GM18519 (cell line): ENCODE data around the gene TMEM214.

ENCODE experiments used
- ATAC-seq: cut with Tn5 transposase; IDR thresholded peaks from one replicate; pipeline ENCODE4 v1.9.1; 2021; ENCODE audit warnings: mild to moderate bottlenecking, moderate library complexity; ENCODE audit not compliant: unreplicated experiment, low FRiP score

TMEM214 gene

DNA sequence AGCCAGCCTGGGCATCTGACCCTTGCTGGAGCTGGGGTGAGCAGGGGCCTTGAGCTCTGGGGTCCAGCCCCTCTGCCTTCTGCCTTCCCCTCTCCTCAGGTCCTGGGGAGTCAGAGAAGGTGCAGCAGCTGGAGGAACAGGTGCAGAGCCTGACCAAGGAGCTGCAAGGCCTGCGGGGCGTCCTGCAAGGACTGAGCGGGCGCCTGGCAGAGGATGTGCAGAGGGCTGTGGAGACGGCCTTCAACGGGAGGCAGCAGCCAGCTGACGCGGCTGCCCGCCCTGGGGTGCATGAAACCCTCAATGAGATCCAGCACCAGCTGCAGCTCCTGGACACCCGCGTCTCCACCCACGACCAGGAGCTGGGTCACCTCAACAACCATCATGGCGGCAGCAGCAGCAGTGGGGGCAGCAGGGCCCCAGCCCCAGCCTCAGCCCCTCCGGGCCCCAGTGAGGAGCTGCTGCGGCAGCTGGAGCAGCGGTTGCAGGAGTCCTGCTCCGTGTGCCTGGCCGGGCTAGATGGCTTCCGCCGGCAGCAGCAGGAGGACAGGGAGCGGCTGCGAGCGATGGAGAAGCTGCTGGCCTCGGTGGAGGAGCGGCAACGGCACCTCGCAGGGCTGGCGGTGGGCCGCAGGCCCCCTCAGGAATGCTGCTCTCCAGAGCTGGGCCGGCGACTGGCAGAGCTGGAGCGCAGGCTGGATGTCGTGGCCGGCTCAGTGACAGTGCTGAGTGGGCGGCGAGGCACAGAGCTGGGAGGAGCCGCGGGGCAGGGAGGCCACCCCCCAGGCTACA is 49.4 kb downstream of the TMEM214 start:
- ATAC-seq, result no peak

DNA sequence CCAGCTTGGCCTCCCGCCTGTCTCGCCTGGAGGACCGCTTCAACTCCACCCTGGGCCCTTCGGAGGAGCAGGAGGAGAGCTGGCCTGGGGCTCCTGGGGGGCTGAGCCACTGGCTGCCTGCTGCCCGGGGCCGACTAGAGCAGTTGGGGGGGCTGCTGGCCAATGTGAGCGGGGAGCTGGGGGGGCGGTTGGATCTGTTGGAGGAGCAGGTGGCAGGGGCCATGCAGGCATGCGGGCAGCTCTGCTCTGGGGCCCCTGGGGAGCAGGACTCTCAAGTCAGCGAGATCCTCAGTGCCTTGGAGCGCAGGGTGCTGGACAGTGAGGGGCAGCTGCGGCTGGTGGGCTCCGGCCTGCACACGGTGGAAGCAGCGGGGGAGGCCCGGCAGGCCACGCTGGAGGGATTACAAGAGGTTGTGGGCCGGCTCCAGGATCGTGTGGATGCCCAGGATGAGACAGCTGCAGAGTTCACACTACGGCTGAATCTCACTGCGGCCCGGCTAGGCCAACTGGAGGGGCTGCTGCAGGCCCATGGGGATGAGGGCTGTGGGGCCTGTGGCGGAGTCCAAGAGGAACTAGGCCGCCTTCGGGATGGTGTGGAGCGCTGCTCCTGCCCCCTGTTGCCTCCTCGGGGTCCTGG is 50.1 kb downstream of the TMEM214 start:
- no peak for ATAC-seq

DNA sequence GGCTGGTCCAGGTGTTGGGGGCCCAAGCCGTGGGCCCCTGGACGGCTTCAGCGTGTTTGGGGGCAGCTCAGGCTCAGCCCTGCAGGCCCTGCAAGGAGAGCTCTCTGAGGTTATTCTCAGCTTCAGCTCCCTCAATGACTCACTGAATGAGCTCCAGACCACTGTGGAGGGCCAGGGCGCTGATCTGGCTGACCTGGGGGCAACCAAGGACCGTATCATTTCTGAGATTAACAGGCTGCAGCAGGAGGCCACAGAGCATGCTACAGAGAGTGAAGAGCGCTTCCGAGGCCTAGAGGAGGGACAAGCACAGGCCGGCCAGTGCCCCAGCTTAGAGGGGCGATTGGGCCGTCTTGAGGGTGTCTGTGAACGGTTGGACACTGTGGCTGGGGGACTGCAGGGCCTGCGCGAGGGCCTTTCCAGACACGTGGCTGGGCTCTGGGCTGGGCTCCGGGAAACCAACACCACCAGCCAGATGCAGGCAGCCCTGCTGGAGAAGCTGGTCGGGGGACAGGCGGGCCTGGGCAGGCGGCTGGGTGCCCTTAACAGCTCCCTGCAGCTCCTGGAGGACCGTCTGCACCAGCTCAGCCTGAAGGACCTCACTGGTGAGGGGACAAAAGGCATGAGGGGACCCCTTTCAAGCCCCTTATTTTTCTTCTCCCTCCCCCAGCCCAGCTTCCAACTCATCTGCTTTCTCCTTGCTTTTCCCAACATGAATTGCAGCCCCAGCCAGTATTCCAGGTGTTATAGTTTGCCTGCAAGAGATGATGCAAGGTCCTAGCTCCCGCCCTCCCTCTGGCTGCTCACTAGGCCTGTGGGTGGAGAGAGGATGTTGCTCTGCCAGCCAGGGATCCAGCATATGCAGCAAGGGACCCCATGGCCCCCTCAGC is 50.9 kb downstream of the TMEM214 start:
- no peak for ATAC-seq

DNA sequence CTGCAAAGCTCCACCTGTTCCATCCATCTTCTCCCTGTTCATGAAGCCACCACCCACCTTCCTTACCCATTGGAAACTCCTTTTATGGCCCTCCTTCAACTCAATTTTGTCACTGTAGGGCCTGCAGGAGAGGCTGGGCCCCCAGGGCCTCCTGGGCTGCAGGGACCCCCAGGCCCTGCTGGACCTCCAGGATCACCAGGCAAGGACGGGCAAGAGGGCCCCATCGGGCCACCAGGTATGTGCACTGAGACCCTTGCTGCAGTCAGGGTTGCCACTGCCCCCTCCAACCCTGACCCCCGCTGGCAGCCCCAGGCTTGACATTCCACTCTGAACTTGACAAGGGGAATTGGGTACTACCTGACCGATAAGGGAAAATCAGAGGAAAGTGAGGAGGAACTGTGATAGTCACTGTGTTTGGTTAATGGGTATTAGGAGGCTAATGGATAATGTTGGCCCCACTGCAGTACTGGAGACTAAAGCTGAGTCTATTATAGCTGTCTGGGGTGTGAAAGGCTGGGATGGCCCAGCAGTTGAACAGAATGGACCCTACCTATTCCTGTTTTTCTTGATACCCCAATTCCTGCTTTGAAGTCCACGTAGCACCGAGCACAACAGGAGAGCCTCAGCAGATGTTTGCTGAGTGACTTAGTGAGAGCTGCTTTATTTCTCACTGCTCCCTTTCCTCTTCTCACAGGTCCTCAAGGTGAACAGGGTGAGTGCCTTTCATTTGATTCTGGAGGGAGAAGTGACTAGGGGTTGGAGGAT is 51.7 kb downstream of the TMEM214 start:
- ATAC-seq, result no peak

DNA sequence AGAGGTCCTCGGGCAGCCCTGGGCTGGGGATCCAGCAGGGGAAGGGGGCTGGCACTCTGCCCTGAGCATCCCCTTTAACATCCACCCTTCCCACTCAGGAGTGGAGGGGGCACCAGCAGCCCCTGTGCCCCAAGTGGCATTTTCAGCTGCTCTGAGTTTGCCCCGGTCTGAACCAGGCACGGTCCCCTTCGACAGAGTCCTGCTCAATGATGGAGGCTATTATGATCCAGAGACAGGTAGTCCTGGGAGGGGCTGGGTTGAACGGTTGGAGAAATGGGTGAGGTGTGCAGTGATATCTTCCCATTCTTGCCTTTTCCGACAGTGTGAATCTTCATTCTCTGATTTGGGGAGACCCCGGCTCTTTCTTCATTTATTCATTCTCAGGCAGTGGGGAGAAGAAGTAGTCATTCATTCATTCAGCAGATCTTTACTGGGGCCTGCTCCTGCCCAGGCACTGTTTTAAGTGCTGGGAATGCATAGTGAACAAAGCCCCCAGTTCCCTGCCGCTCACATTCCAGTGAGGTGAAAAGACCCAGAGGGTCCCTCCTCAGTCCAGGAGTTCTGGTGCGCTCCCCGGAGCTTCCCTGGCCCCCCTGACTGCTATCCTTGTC is 52.4 kb downstream of the TMEM214 start:
- ATAC-seq, result no peak

DNA sequence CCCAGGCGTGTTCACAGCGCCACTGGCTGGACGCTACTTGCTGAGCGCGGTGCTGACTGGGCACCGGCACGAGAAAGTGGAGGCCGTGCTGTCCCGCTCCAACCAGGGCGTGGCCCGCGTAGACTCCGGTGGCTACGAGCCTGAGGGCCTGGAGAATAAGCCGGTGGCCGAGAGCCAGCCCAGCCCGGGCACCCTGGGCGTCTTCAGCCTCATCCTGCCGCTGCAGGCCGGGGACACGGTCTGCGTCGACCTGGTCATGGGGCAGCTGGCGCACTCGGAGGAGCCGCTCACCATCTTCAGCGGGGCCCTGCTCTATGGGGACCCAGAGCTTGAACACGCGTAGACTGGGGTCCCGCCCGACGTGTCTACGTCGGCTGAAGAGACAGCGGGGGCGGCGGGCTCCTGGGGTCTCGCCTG is 52.9 kb downstream of the TMEM214 start:
- ATAC-seq, result peak; percentile 1

DNA sequence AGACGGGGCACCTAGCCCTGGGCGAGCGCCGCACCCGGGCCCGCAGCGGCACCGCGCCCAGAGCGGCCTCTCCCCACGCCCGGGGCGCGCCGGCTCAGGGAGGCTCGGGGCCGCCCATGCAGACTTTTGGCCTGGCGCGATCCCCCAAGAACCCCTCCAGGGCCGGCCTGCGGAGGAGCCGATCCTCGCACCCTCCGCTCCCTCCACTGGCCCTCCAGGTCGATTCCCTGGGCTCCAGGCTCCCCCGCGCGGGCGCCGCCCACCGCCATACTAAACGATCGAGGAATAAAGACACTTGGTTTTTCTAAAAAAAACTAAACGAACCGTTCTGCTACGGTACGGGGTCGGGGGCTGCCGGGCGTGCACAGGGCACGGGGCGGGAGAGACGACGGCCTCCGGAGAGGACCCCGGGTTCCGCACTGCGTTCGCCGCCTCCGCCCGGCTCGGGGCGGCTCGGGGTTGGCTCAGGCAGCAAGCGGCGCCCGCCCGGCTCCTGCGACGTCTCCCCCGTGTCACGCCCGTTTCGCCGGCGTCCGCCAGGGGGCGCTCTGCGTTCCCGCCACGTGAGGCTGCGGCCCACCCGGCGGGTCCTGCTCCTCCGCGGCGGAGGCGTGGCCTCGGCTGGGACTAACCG is 53.4 kb downstream of the TMEM214 start:
- peak; percentile 62 for ATAC-seq

DNA sequence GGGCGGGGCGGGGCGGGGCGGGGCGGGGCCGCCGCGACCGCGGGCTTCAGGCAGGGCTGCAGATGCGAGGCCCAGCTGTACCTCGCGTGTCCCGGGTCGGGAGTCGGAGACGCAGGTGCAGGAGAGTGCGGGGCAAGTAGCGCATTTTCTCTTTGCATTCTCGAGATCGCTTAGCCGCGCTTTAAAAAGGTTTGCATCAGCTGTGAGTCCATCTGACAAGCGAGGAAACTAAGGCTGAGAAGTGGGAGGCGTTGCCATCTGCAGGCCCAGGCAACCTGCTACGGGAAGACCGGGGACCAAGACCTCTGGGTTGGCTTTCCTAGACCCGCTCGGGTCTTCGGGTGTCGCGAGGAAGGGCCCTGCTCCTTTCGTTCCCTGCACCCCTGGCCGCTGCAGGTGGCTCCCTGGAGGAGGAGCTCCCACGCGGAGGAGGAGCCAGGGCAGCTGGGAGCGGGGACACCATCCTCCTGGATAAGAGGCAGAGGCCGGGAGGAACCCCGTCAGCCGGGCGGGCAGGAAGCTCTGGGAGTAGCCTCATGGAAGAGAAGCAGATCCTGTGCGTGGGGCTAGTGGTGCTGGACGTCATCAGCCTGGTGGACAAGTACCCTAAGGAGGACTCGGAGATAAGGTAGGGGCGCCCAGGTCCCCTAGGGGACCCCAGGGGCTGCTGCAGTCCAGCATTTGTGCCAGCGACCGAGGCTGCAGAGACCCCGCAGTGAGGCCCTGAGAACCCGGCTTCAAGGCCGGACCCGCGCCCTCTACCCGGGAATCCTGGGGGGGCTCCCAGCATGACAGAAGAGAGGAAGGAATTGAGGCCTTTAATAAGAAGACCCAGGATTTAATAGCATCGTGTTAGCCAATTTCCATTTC is 54.2 kb downstream of the TMEM214 start, which contains the start of gene KHK:
TSS of gene KHK (plus strand) at position 49 of the 870 bp plus-strand sequence. CDS start at position 537, 488 bp downstream.
- no peak for ATAC-seq

DNA sequence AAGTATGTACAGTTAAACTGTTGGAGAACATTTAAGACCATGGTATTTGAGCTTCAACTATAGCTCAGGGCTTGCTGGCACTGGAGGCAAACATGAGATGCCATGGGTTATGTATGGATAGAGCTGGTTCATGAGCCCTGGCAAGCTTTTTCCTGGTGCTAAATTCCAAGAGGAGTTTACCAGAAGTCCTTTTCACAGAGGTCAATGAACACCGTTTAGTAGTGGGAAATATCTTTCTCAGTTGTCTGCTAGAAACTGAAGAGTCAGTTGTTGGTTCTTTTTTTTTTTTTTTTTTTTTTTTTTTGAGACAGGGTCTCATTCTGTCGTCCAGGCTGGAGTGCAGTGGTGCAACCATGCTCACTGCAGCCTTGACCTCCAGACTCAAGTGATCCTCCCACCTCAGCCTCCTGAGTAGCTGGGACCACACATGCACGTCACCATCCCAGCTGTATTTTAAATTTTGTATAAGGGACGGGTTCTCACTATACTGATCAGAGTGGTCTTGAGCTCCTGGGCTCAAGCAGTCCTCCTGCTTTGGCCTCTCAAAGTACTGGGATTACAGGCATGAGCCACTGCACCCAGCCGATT is 55.2 kb downstream of the TMEM214 start:
- ATAC-seq, result no peak

DNA sequence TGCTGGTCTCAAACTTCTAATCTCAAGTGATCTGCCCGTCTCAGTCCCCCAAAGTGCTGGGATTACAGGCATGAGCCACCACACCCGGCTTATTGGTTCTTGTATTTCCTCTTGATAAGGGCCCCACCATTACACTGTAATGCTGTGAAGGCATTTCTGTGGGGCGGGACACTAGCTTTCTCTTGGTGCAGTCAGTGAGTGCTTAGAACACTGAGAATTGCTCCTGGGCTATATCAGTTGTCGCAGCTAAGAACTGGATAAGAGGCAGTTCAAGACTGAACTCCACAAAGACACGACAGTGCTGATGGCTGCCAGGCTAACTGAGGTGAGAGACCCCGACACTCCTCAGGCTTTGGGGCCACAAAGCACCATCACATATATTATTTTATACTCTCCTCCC is 55.9 kb downstream of the TMEM214 start:
- ATAC-seq, result no peak

DNA sequence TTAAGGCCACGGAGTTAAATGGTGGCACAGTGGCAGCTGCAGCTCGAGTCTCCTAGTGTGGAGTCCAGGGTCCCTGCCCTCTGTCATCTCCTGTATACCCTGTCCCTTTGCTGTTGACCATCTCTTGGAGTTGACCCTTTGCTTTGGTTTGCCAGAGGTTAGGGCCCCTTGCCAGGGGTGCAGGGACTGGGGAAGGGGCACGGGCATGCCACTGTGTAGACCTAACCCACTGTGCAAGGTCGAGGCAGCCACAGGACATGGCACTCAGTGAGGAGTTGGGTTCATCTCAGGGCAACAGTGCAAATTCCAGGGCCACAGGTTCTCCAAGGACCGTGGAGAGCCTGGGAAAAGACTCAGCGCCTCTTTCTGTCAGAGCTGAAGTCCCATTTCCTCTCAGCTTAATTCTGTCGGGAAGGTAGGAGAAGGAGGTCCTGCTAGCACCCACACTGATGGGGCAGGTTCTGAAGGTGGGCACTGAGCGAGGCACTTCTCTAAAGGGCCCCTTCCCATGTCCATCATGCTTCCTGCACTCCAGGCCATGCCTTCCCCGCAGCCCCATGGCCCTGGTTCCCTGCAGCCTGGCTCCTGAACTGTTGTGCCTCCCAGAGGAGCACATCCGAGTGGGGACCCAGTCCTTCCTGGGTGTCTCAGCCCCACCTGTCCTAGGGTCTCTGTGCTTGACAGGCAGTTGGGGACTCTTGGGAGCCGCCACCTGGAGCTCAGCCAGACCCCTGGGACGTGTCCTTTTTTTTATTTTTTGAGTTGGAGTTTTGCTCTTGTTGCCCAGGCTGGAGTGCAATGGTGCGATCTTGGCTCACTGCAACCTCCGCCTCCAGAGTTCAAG is 56.6 kb downstream of the TMEM214 start:
- no peak for ATAC-seq
